HCT116 (cell line): ENCODE data around the gene ARHGEF37. TPM values are rescaled to one million over a fixed set of nuclear protein-coding genes. Genes with fewer than 3 reads are reported as not detected.
A peak's percentile ranks its signal among the peaks of the same experiment; 100 is the strongest.

ENCODE experiments used
- ATAC-seq: fragments of 200-7000 bp; cut with Tn5 transposase; 2 replicates; pipeline ENCODE4 v1.9.1; 2020; ENCODE audit warnings: mild to moderate bottlenecking, moderate library complexity
- BruUV-seq: library from RNA; stranded (reverse); fragments of 400-500 nt; replicated peaks from 2 replicates; lab custom pipeline; 2021; lab: Mats Ljungman, UMichigan
- CTCF ChIA-PET: fragments of 300-600 bp; sonication (Branson Sonifier 250); formaldehyde crosslinking; loops from one replicate; lab custom pipeline; 2021; ENCODE audit warnings: antibody characterized with exemption; lab: Charles Lee
- POLR2A ChIA-PET: fragments of 300-600, 350-600 bp; sonication (Branson Sonifier 250); formaldehyde crosslinking; loops from one replicate; lab custom pipeline; 2021; ENCODE audit warnings: antibody characterized with exemption; lab: Charles Lee
- RAD21 ChIA-PET, 2 experiments: fragments of 300-600 bp; sonication (Branson Sonifier 250); formaldehyde crosslinking; loops; one replicate each; lab custom pipeline; 2023; ENCODE audit warnings: low total read pairs in 2 of 2; ENCODE audit not compliant: uncharacterized antibody in 2 of 2, unreplicated experiment in 2 of 2, low non-redundant PET in 1 of 2; lab: Charles Lee
- DNase-seq: peaks from one replicate; pipeline ENCODE4 v3.0.0-alpha.2; 2010; ENCODE audit warnings: low read depth, low spot score
- H2AFZ ChIP-seq: fragments of 200-600 bp; shearing (Covaris generic), sonication (generic); 2 replicates; pipeline ENCODE4 v1.6.1; 2017; ENCODE audit warnings: low read depth, mixed run types, mixed read lengths, antibody characterized with exemption, low read length; ENCODE audit not compliant: poor library complexity, severe bottlenecking
- H3K27ac ChIP-seq: 2 replicates; pipeline ENCODE4 v1.5.1; 2012; ENCODE audit warnings: low read depth, low read length
- H3K27me3 ChIP-seq: fragments of 200-600 bp; sonication (generic); 2 replicates; pipeline ENCODE4 v1.6.1; 2016; ENCODE audit warnings: mixed run types, low read length, mixed read lengths; ENCODE audit not compliant: insufficient read depth
- H3K36me3 ChIP-seq, 2 experiments: fragments of 200-500 bp in 1 of 2; fragments of 200-600 bp in 1 of 2; sonication (Bioruptor generic) in 1 of 2; sonication (generic) in 1 of 2; 2 replicates each; pipeline versions ENCODE4 v1.5.1 to v1.6.1; 2014 to 2016; ENCODE audit warnings: low read length in 2 of 2, inconsistent platforms in 1 of 2, mixed read lengths in 1 of 2, mixed run types in 1 of 2; ENCODE audit not compliant: insufficient read depth in 2 of 2, control insufficient read depth in 1 of 2
- H3K4me1 ChIP-seq, 2 experiments: fragments of 200-600 bp in 1 of 2; sonication (generic) in 1 of 2; 2 replicates each; pipeline versions ENCODE4 v1.5.1 to v1.6.1; 2012 to 2017; ENCODE audit warnings: low read length in 2 of 2, inconsistent platforms in 1 of 2, mild to moderate bottlenecking in 1 of 2, mixed read lengths in 1 of 2, mixed run types in 1 of 2, moderate library complexity in 1 of 2; ENCODE audit not compliant: insufficient read depth in 2 of 2, control insufficient read depth in 1 of 2
- H3K4me2 ChIP-seq: fragments of 200-600 bp; sonication (generic); 2 replicates; pipeline ENCODE4 v1.6.1; 2017; ENCODE audit warnings: mixed run types, low read length, mixed read lengths
- H3K4me3 ChIP-seq, 2 experiments: fragments of 200-600 bp in 1 of 2; sonication (generic) in 1 of 2; replicated peaks in 1 of 2; 2 replicates each; pipeline ENCODE4 v1.5.1; 2011 to 2016; ENCODE audit warnings: low read length in 2 of 2, control low read depth in 1 of 2, low read depth in 1 of 2, mild to moderate bottlenecking in 1 of 2, mixed read lengths in 1 of 2, mixed run types in 1 of 2
- H3K79me2 ChIP-seq: fragments of 200-600 bp; sonication (generic); 2 replicates; pipeline ENCODE4 v1.6.1; 2017; ENCODE audit warnings: mild to moderate bottlenecking, mixed run types, low read length, moderate library complexity, mixed read lengths; ENCODE audit not compliant: insufficient read depth
- H3K9ac ChIP-seq: fragments of 200-600 bp; sonication (generic); 2 replicates; pipeline ENCODE4 v1.6.1; 2016; ENCODE audit warnings: low read length, mixed read lengths
- H3K9me2 ChIP-seq: fragments of 200-600 bp; sonication (generic), shearing (Covaris generic); 2 replicates; pipeline ENCODE4 v1.6.1; 2017; ENCODE audit warnings: mixed run types, mild to moderate bottlenecking, moderate library complexity; ENCODE audit not compliant: insufficient read depth
- H3K9me3 ChIP-seq, 2 experiments: fragments of 200-500 bp in 1 of 2; fragments of 200-600 bp in 1 of 2; sonication (Bioruptor generic) in 1 of 2; sonication (generic) in 1 of 2; 2 replicates each; pipeline ENCODE4 v1.6.1; 2014 to 2017; ENCODE audit warnings: low read length in 2 of 2, mixed read lengths in 2 of 2, inconsistent platforms in 1 of 2, low read depth in 1 of 2, mild to moderate bottlenecking in 1 of 2, mixed run types in 1 of 2, moderate library complexity in 1 of 2; ENCODE audit not compliant: control insufficient read depth in 1 of 2, insufficient read depth in 1 of 2
- H4K20me1 ChIP-seq: fragments of 200-600 bp; sonication (generic), shearing (Covaris generic); 2 replicates; pipeline ENCODE4 v1.6.1; 2017; ENCODE audit warnings: mixed run types, mild to moderate bottlenecking, moderate library complexity; ENCODE audit not compliant: insufficient read depth
- CTCF ChIP-seq, 3 experiments: fragments of 200-600 bp in 1 of 3; sonication (generic) in 1 of 3; IDR thresholded peaks in 2 of 3; conservative IDR thresholded peaks in 1 of 3; 2 replicates each; pipeline ENCODE4 v1.5.1; 2012 to 2017; ENCODE audit warnings: low read depth in 2 of 3, low read length in 2 of 3, antibody characterized with exemption in 1 of 3, borderline replicate concordance in 1 of 3, control low read depth in 1 of 3, mild to moderate bottlenecking in 1 of 3, mixed read lengths in 1 of 3, mixed run types in 1 of 3, moderate library complexity in 1 of 3; ENCODE audit not compliant: insufficient read depth in 1 of 3
- RAD21 ChIP-seq: IDR thresholded peaks from 2 replicates; pipeline ENCODE4 v1.6.1; 2012; ENCODE audit warnings: low read depth, mild to moderate bottlenecking
- YY1 ChIP-seq: IDR thresholded peaks from 2 replicates; pipeline ENCODE4 v1.6.1; 2011; ENCODE audit warnings: low read length, low read depth, moderate library complexity, mild to moderate bottlenecking; ENCODE audit not compliant: insufficient replicate concordance; ENCODE audit errors: extremely low read depth
- ZBTB33 ChIP-seq: IDR thresholded peaks from 2 replicates; pipeline ENCODE4 v1.6.1; 2011; ENCODE audit warnings: mild to moderate bottlenecking, low read length, moderate library complexity; ENCODE audit not compliant: insufficient replicate concordance; ENCODE audit errors: extremely low read depth
- intact Hi-C: fragments of 100-400 bp; cut with micrococcal nuclease; formaldehyde crosslinking; loops from 2 replicates; pipeline ENCODE4 v1.10.0; 2022
- total RNA-seq: library from RNA; stranded (reverse); gene quantifications from one replicate; pipeline ENCODE4 v1.2.1, GENCODE V29; 2021; ENCODE audit not compliant: unreplicated experiment

The ARHGEF37 gene
- total RNA-seq, 1 experiment from 2014 or later = 7.0 TPM

- ChIA-PET POLR2A (no interaction called here), CTCF (interaction anchor here (0.6 to 2.4 kb wide), 18 partner anchors 10 to 301 kb away, joined by 3 to 22 read pairs (median 4); partner anchors contain the start of genes ARHGEF37 and PCYOX1L), RAD21 (interaction anchor here (0.8 to 1.8 kb wide), 4 partner anchors 13 to 236 kb away, joined by 3 to 6 read pairs (median 4); no protein-coding TSS in a partner anchor)
- peaks cover 2 to 24% of the 10 kb centered on the region in 2 experiments; a peak in 3 of 4 replicates for H3K4me1 ChIP-seq
- no peak overlapping the region for H3K4me3 ChIP-seq
- ATAC-seq (peak; percentile 95), DNase-seq (peak; percentile 47)
- H2AFZ ChIP-seq = peak overlapping the region; percentile 6
- no TSS peak for BruUV-seq
- no peaks in the 10 kb centered on the region for H3K79me2 ChIP-seq
- H3K36me3 ChIP-seq = no peaks in the 10 kb centered on the region
- intact Hi-C loops = loop anchor here (2.0 to 5.0 kb wide), 3 partner anchors 176 to 251 kb away; no protein-coding TSS in a partner anchor
- no peak overlapping the region for H3K27ac ChIP-seq
- peak; percentile 72 to 90 (median 87) for TF ChIP-seq CTCF (IDR thresholded peaks at IDR 0.05 in 2 of 3, conservative IDR thresholded peaks at IDR 0.05 in 1 of 3; ENCODE audit: borderline replicate concordance in 1 of 3, insufficient read depth in 1 of 3, low read depth in 2 of 3, low read length in 2 of 3)
- TF ChIP-seq YY1 = peak; percentile 45
- no peak for TF ChIP-seq ZBTB33
- peak; percentile 97 for TF ChIP-seq RAD21
- H3K4me2 ChIP-seq = peak overlapping the region; percentile 29
- no peaks in the 10 kb centered on the region for H4K20me1 ChIP-seq
- no peaks in the 10 kb centered on the region for H3K9me2 ChIP-seq
- H3K9ac ChIP-seq = no peak overlapping the region
- H3K9me3 ChIP-seq = no peaks in the 10 kb centered on the region
- H3K27me3 ChIP-seq = no peaks in the 10 kb centered on the region
Measured at GRCh38 chr5:149618581-149619248, 37.4 kb downstream of the ARHGEF37 start.
